ENCODE results near the gene SUMO2.
A peak's percentile ranks its signal among the peaks of the same experiment; 100 is the strongest.
"Not testable (repeated sequence)": the region's sequence is repeated elsewhere in the genome, so short reads cannot be mapped to it uniquely, and the experiment has no call there.

SUMO2 gene

GRCh38 chr17:75181608-75182318, 996 bp downstream of the SUMO2 start:
- no peak for ATAC-seq
- peak; percentile 53 for DNase-seq

GRCh38 chr17:75181110-75181509, 1.6 kb downstream of the SUMO2 start:
- no peak for ATAC-seq
- DNase-seq, result no peak

GRCh38 chr17:75178453-75178852, 4.3 kb downstream of the SUMO2 start:
- DNase-seq, result no peak
- ATAC-seq, result no peak

GRCh38 chr17:75176625-75177024, 6.1 kb downstream of the SUMO2 start:
- ATAC-seq, result no peak

GRCh38 chr17:75174996-75175395, 7.8 kb downstream of the SUMO2 start:
- no peak for ATAC-seq
- DNase-seq, result no peak

More at GRCh38 chr17:75176625-75177024, 6.1 kb downstream of the SUMO2 start:
- no peak for DNase-seq

GRCh38 chr17:75173526-75173925, 9.2 kb downstream of the SUMO2 start:
- DNase-seq (no peak), ATAC-seq (no peak)

GRCh38 chr17:75168998-75169397, 13.8 kb downstream of the SUMO2 start:
- no peak for ATAC-seq
- no peak for DNase-seq

- not testable (repeated sequence) for DNase-seq, ATAC-seq
These were observed 18.2 kb downstream of the SUMO2 start for GRCh38 chr17:75164606-75165005.

GRCh38 chr17:75163074-75163473, 19.7 kb downstream of the SUMO2 start:
- no peak for ATAC-seq
- DNase-seq, result no peak

- no peak for ATAC-seq
These were observed 22.5 kb downstream of the SUMO2 start for GRCh38 chr17:75160211-75160610.

GRCh38 chr17:75159196-75160031, 23.3 kb downstream of the SUMO2 start:
- DNase-seq, result no peak

More at GRCh38 chr17:75160211-75160610, 22.5 kb downstream of the SUMO2 start:
- DNase-seq, result no peak

GRCh38 chr17:75158480-75158879, 24.3 kb downstream of the SUMO2 start:
- DNase-seq, ATAC-seq: not testable (repeated sequence)

More at GRCh38 chr17:75159196-75160031, 23.3 kb downstream of the SUMO2 start:
- ATAC-seq, result no peak

- ATAC-seq, result no peak
- no peak for DNase-seq
These were observed 27.6 kb downstream of the SUMO2 start for GRCh38 chr17:75155191-75155601.

- peak; percentile 99 for ATAC-seq
- DNase-seq, result peak; percentile 98
These were observed 28.3 kb downstream of the SUMO2 start, which contains the start of gene JPT1 for GRCh38 chr17:75154195-75155106. Gene JPT1, minus strand, starts transcription at chr17:75154512. Its CDS starts 115 bp downstream, at chr17:75154397.

GRCh38 chr17:75153780-75154194, 29.0 kb downstream of the SUMO2 start:
- peak; percentile 38 for DNase-seq
- peak; percentile 9 for ATAC-seq

GRCh38 chr17:75152922-75153779, 29.6 kb downstream of the SUMO2 start:
- peak; percentile 36 for DNase-seq
- no peak for ATAC-seq

- DNase-seq (no peak), ATAC-seq (no peak)
These were observed 30.2 kb downstream of the SUMO2 start for GRCh38 chr17:75152523-75152921.

- DNase-seq (no peak), ATAC-seq (no peak)
These were observed 30.8 kb downstream of the SUMO2 start for GRCh38 chr17:75151930-75152329.

GRCh38 chr17:75147878-75148546, 34.7 kb downstream of the SUMO2 start:
- ATAC-seq (no peak), DNase-seq (no peak)

- DNase-seq (no peak), ATAC-seq (no peak)
These were observed 36.2 kb downstream of the SUMO2 start for GRCh38 chr17:75146592-75146991.

Data from stimulated activated naive CD8-positive, alpha-beta T cell treated with anti-CD3 and anti-CD28 coated beads, Interleukin-15, Interleukin-2, amounts not matched to agents 100 U/mL and 50 U/mL, for 24 hours (primary cell).